Neural cell (in vitro differentiated cells): Measurements from ENCODE around the gene SLITRK5. TPM values are rescaled to one million over a fixed set of nuclear protein-coding genes. Genes with fewer than 3 reads are reported as not detected.

Experiments
- H2AFZ ChIP-seq: fragments of 200-600, 300-800 bp; sonication (generic), shearing (Covaris generic); 2 replicates; pipeline ENCODE4 v1.6.0; 2014; ENCODE audit warnings: low read depth, mild to moderate bottlenecking, antibody characterized with exemption, low read length, moderate library complexity
- H3F3A ChIP-seq: fragments of 200-600 bp; shearing (Covaris generic); 2 replicates; pipeline ENCODE4 v1.6.1; 2016; ENCODE audit warnings: mild to moderate bottlenecking, moderate library complexity, mixed read lengths, antibody characterized with exemption, low read length; ENCODE audit not compliant: insufficient read depth, poor library complexity, severe bottlenecking
- H3K27ac ChIP-seq: fragments of 200-600, 300-800 bp; sonication (generic), shearing (Covaris generic); 2 replicates; pipeline ENCODE4 v1.5.1; 2014; ENCODE audit warnings: mild to moderate bottlenecking, low read length, moderate library complexity
- H3K27me3 ChIP-seq: fragments of 300-800, 200-600 bp; sonication (generic), shearing (Covaris generic); 2 replicates; pipeline ENCODE4 v1.6.0; 2014; ENCODE audit warnings: mild to moderate bottlenecking, low read depth, low read length, moderate library complexity; ENCODE audit not compliant: insufficient read depth
- H3K36me3 ChIP-seq: fragments of 300-800, 200-600 bp; sonication (generic), shearing (Covaris generic); 2 replicates; pipeline ENCODE4 v1.5.1; 2014; ENCODE audit warnings: mild to moderate bottlenecking, antibody characterized with exemption, low read length, moderate library complexity; ENCODE audit not compliant: insufficient read depth
- H3K4me2 ChIP-seq: fragments of 300-800, 200-600 bp; sonication (generic), shearing (Covaris generic); 2 replicates; pipeline ENCODE4 v1.6.0; 2014; ENCODE audit warnings: mild to moderate bottlenecking, low read length
- H3K4me3 ChIP-seq: fragments of 300-800, 200-600 bp; sonication (generic), shearing (Covaris generic); 2 replicates; pipeline ENCODE4 v1.5.1; 2014; ENCODE audit warnings: mild to moderate bottlenecking, low read length, moderate library complexity
- H3K79me2 ChIP-seq: fragments of 200-600 bp; shearing (Covaris generic); replicated peaks from 2 replicates; pipeline ENCODE4 v1.6.0; 2014; ENCODE audit warnings: mild to moderate bottlenecking, low read length, moderate library complexity; ENCODE audit not compliant: insufficient read depth
- H3K9ac ChIP-seq: fragments of 300-800, 200-600 bp; sonication (generic), shearing (Covaris generic); 2 replicates; pipeline ENCODE4 v1.6.1; 2016; ENCODE audit warnings: mild to moderate bottlenecking, low read length, mixed read lengths
- H3K9me2 ChIP-seq: fragments of 200-600 bp; shearing (Covaris generic); 2 replicates; pipeline ENCODE4 v1.6.1; 2016; ENCODE audit warnings: mild to moderate bottlenecking, low read length, mixed read lengths; ENCODE audit not compliant: insufficient read depth
- H3K9me3 ChIP-seq: fragments of 200-600, 300-800 bp; sonication (generic), shearing (Covaris generic); 2 replicates; pipeline ENCODE4 v1.6.1; 2016; ENCODE audit warnings: mild to moderate bottlenecking, mixed run types, low read length, moderate library complexity, mixed read lengths
- H4K20me1 ChIP-seq: fragments of 200-600 bp; shearing (Covaris generic); 2 replicates; pipeline ENCODE4 v1.6.1; 2016; ENCODE audit warnings: mild to moderate bottlenecking, mixed run types; ENCODE audit not compliant: insufficient read depth
- EP300 ChIP-seq: fragments of 450-650 bp; conservative IDR thresholded peaks from 2 replicates; pipeline ENCODE4 v1.6.1; 2014; ENCODE audit warnings: antibody characterized with exemption, mild to moderate bottlenecking, moderate library complexity; ENCODE audit not compliant: poor library complexity, severe bottlenecking
- EZH2 ChIP-seq: fragments of 200-600, 300-800 bp; shearing (Covaris generic), sonication (generic); IDR thresholded peaks from 2 replicates; pipeline ENCODE4 v1.6.1; 2014; ENCODE audit warnings: antibody characterized with exemption, low read length, borderline replicate concordance, mild to moderate bottlenecking; ENCODE audit not compliant: insufficient read depth, poor library complexity, severe bottlenecking
- MXI1 ChIP-seq: fragments of 450-650 bp; conservative IDR thresholded peaks from 2 replicates; pipeline ENCODE4 v1.6.1; 2014; ENCODE audit warnings: antibody characterized with exemption, mild to moderate bottlenecking; ENCODE audit not compliant: poor library complexity, severe bottlenecking
- POLR2AphosphoS5 ChIP-seq: IDR thresholded peaks from 2 replicates; pipeline ENCODE4 v1.6.1; 2012
- RAD21 ChIP-seq: fragments of 450-650 bp; conservative IDR thresholded peaks from 2 replicates; pipeline ENCODE4 v1.6.1; 2014; ENCODE audit warnings: antibody characterized with exemption, mild to moderate bottlenecking, moderate library complexity
- REST ChIP-seq: IDR thresholded peaks from 2 replicates; pipeline ENCODE4 v1.6.1; 2012; ENCODE audit warnings: borderline replicate concordance
- SMC3 ChIP-seq: fragments of 450-650 bp; conservative IDR thresholded peaks from 2 replicates; pipeline ENCODE4 v1.6.1; 2014; ENCODE audit warnings: antibody characterized with exemption, mild to moderate bottlenecking, moderate library complexity; ENCODE audit not compliant: poor library complexity
- TAF1 ChIP-seq: IDR thresholded peaks from 2 replicates; pipeline ENCODE4 v1.6.1; 2012; ENCODE audit warnings: low read depth
- polyA plus RNA-seq: library from polyadenylated mRNA; depleted of rRNA; stranded (reverse); fragments of >200 nt; gene quantifications from 2 replicates; pipeline ENCODE4 v1.2.3, GENCODE V29; 2014
- TF ChIP-seq, protein P1 (sequence below): fragments of 450-650 bp; IDR thresholded peaks from 2 replicates; pipeline ENCODE4 v1.5.1; 2014; ENCODE audit warnings: antibody characterized with exemption, mild to moderate bottlenecking, moderate library complexity; ENCODE audit not compliant: poor library complexity, severe bottlenecking

The SLITRK5 gene
- polyA plus RNA-seq, 1 donor from 2014 or later = 4.3 TPM

- H3K79me2 ChIP-seq = no peaks in the 10 kb centered on the region
- H3K4me2 ChIP-seq = no peak overlapping the region
- H4K20me1 ChIP-seq = no peaks in the 10 kb centered on the region
- H3K27me3 ChIP-seq = no peaks in the 10 kb centered on the region
- no peaks in the 10 kb centered on the region for H3K36me3 ChIP-seq
- no peaks in the 10 kb centered on the region for H3K9me2 ChIP-seq
- H3K4me3 ChIP-seq = no peak overlapping the region
- no peaks in the 10 kb centered on the region for H3K9me3 ChIP-seq
- H2AFZ ChIP-seq = no peak overlapping the region
- no peak overlapping the region for H3K27ac ChIP-seq
- H3K9ac ChIP-seq = no peak overlapping the region
- H3F3A ChIP-seq = peaks cover 7% of the 10 kb centered on the region
- TF ChIP-seq, protein P1, sequence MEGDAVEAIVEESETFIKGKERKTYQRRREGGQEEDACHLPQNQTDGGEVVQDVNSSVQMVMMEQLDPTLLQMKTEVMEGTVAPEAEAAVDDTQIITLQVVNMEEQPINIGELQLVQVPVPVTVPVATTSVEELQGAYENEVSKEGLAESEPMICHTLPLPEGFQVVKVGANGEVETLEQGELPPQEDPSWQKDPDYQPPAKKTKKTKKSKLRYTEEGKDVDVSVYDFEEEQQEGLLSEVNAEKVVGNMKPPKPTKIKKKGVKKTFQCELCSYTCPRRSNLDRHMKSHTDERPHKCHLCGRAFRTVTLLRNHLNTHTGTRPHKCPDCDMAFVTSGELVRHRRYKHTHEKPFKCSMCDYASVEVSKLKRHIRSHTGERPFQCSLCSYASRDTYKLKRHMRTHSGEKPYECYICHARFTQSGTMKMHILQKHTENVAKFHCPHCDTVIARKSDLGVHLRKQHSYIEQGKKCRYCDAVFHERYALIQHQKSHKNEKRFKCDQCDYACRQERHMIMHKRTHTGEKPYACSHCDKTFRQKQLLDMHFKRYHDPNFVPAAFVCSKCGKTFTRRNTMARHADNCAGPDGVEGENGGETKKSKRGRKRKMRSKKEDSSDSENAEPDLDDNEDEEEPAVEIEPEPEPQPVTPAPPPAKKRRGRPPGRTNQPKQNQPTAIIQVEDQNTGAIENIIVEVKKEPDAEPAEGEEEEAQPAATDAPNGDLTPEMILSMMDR = no peak
- no peak for TF ChIP-seq POLR2AphosphoS5
- TF ChIP-seq MXI1 = no peak
- no peak for TF ChIP-seq TAF1
- no peak for TF ChIP-seq RAD21
- TF ChIP-seq SMC3 = no peak
- no peak for TF ChIP-seq EP300
- no peak for TF ChIP-seq EZH2
- no peak for TF ChIP-seq REST
Measured at GRCh38 chr13:87667686-87668085, 3.5 kb upstream of the SLITRK5 start.

DNA sequence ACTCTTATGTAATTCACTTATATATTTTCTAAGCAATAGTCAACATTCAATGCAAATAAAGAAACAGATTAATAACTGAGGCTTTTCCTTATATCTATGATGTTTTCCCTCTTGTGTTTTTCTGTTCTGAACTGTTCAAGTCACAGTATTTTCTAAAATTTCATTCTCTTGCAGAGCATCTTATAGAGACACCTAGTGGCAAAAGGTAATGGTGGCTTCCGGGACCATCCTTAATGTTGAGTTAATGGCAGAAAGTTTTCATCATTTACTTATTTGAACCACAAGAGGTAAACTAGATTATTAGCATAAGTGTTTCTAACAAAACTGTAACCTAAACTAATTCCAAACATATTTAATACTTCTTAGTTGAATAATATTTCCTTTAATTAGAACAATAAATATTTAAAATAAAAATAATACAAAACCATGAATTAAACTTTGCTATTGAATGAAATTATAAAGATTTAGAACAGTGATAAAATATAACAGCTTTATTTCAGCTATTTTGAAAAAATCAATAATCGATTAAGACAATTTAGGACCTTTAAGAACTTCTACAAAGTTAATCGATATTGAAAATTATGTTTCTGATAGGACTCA is 1.7 kb upstream of the SLITRK5 start:
- H3K79me2 ChIP-seq = no peaks in the 10 kb centered on the region

More for the DNA sequence above, 1.7 kb upstream of the SLITRK5 start:
- no peak overlapping the region for H3K9ac ChIP-seq
- H4K20me1 ChIP-seq = no peaks in the 10 kb centered on the region
- TF ChIP-seq RAD21 (peak; percentile 86), EP300 (no peak), TAF1 (no peak), SMC3 (peak; percentile 87), REST (no peak), MXI1 (no peak), POLR2AphosphoS5 (no peak), EZH2 (no peak)
- TF ChIP-seq, protein P1 = peak; percentile 83
- H3K9me2 ChIP-seq = no peaks in the 10 kb centered on the region
- H3K27me3 ChIP-seq = peaks cover 4% of the 10 kb centered on the region
- H3F3A ChIP-seq = peaks cover 7% of the 10 kb centered on the region
- H3K4me3 ChIP-seq = no peak overlapping the region
- H3K36me3 ChIP-seq = no peaks in the 10 kb centered on the region
- no peaks in the 10 kb centered on the region for H3K9me3 ChIP-seq
- no peak overlapping the region for H3K27ac ChIP-seq
- H3K4me2 ChIP-seq = no peak overlapping the region
- H2AFZ ChIP-seq = no peak overlapping the region
